ENCODE measurements around the gene HOXB2.

The HOXB2 gene

GRCh38 chr17:48588074-48588415 lies 43.1 kb upstream of the HOXB2 start:
- DNase-seq = no peak
- H3K4me1 ChIP-seq (ENCODE audit: control insufficient read depth, low read depth, low read length) = no peaks in the 10 kb centered on the region
- H4K8ac ChIP-seq (ENCODE audit: low read depth, low read length) = no peak overlapping the region
- no peak overlapping the region for H3K18ac ChIP-seq (ENCODE audit: low read length)
- no peak overlapping the region for H4K5ac ChIP-seq (ENCODE audit: low read length)
- H3K79me1 ChIP-seq (ENCODE audit: low read length) = no peaks in the 10 kb centered on the region
- no peak overlapping the region for H2BK120ac ChIP-seq (ENCODE audit: low read depth, low read length)
- H2AK5ac ChIP-seq (ENCODE audit: low read length) = no peak overlapping the region
- no peaks in the 10 kb centered on the region for H3K79me2 ChIP-seq (ENCODE audit: control insufficient read depth, insufficient read depth, low read length)
- no peak overlapping the region for H2BK15ac ChIP-seq (replicated peaks; ENCODE audit: low read depth)
- H3K4ac ChIP-seq (ENCODE audit: low read depth, low read length) = no peak overlapping the region
- no peak overlapping the region for H3K27ac ChIP-seq (ENCODE audit: low read depth, low read length)
- no peak overlapping the region for H3K56ac ChIP-seq (ENCODE audit: low read length)
- WGBS (ENCODE audit: extremely low coverage, insufficient coverage, low lambda C conversion rate) = no CpG with 5 or more reads among the region's 2 CpGs
- H2BK5ac ChIP-seq (ENCODE audit: low read length) = no peak overlapping the region
- H3K36me3 ChIP-seq (ENCODE audit: control insufficient read depth, insufficient read depth, low read length) = no peaks in the 10 kb centered on the region
- H3K23ac ChIP-seq (ENCODE audit: low read length) = no peak overlapping the region
- no peak overlapping the region for H3K4me2 ChIP-seq (ENCODE audit: low read length)
- H3K9ac ChIP-seq (ENCODE audit: low read length) = no peak overlapping the region
- peaks cover 95% of the 10 kb centered on the region for H3K27me3 ChIP-seq (ENCODE audit: insufficient read depth, low read length, poor library complexity)
- no peak overlapping the region for H3K4me3 ChIP-seq (ENCODE audit: low read length)

- Histone ChIP-seq H3K4me2 (ENCODE audit: low read length) (no peak overlapping the region), H3K36me3 (ENCODE audit: control insufficient read depth, insufficient read depth, low read length) (no peaks in the 10 kb centered on the region), H4K8ac (ENCODE audit: low read depth, low read length) (no peak overlapping the region), H3K27ac (ENCODE audit: low read depth, low read length) (no peak overlapping the region), H3K79me2 (ENCODE audit: control insufficient read depth, insufficient read depth, low read length) (no peaks in the 10 kb centered on the region), H2BK120ac (ENCODE audit: low read depth, low read length) (no peak overlapping the region), H4K5ac (ENCODE audit: low read length) (no peak overlapping the region), H2AK5ac (ENCODE audit: low read length) (no peak overlapping the region), H3K79me1 (ENCODE audit: low read length) (no peaks in the 10 kb centered on the region), H3K9ac (ENCODE audit: low read length) (no peak overlapping the region), H3K23ac (ENCODE audit: low read length) (no peak overlapping the region), H3K4ac (ENCODE audit: low read depth, low read length) (no peak overlapping the region), H2BK15ac (replicated peaks; ENCODE audit: low read depth) (no peak overlapping the region), H3K27me3 (ENCODE audit: insufficient read depth, low read length, poor library complexity) (peaks cover 95% of the 10 kb centered on the region), H3K4me1 (ENCODE audit: control insufficient read depth, low read depth, low read length) (no peaks in the 10 kb centered on the region), H3K4me3 (ENCODE audit: low read length) (no peak overlapping the region), H2BK5ac (ENCODE audit: low read length) (no peak overlapping the region), H3K56ac (ENCODE audit: low read length) (no peak overlapping the region), H3K18ac (ENCODE audit: low read length) (no peak overlapping the region)
- WGBS (ENCODE audit: extremely low coverage, insufficient coverage, low lambda C conversion rate) = no CpG with 5 or more reads among the region's 5 CpGs
- DNase-seq = no peak
Measured at GRCh38 chr17:48587276-48588073, 42.6 kb upstream of the HOXB2 start.

- no peak for DNase-seq
- Histone ChIP-seq H3K18ac (ENCODE audit: low read length) (no peak overlapping the region), H3K27ac (ENCODE audit: low read depth, low read length) (no peak overlapping the region), H3K79me2 (ENCODE audit: control insufficient read depth, insufficient read depth, low read length) (no peaks in the 10 kb centered on the region), H3K4me2 (ENCODE audit: low read length) (no peak overlapping the region), H3K56ac (ENCODE audit: low read length) (no peak overlapping the region), H2BK120ac (ENCODE audit: low read depth, low read length) (no peak overlapping the region), H3K4ac (ENCODE audit: low read depth, low read length) (no peak overlapping the region), H2AK5ac (ENCODE audit: low read length) (no peak overlapping the region), H3K9ac (ENCODE audit: low read length) (no peak overlapping the region), H3K36me3 (ENCODE audit: control insufficient read depth, insufficient read depth, low read length) (no peaks in the 10 kb centered on the region), H4K5ac (ENCODE audit: low read length) (no peak overlapping the region), H2BK5ac (ENCODE audit: low read length) (no peak overlapping the region), H3K79me1 (ENCODE audit: low read length) (no peaks in the 10 kb centered on the region), H3K23ac (ENCODE audit: low read length) (no peak overlapping the region), H3K27me3 (ENCODE audit: insufficient read depth, low read length, poor library complexity) (peaks cover 96% of the 10 kb centered on the region), H4K8ac (ENCODE audit: low read depth, low read length) (no peak overlapping the region), H3K4me3 (ENCODE audit: low read length) (no peak overlapping the region), H3K4me1 (ENCODE audit: control insufficient read depth, low read depth, low read length) (no peaks in the 10 kb centered on the region), H2BK15ac (replicated peaks; ENCODE audit: low read depth) (no peak overlapping the region)
- WGBS (ENCODE audit: extremely low coverage, insufficient coverage, low lambda C conversion rate) = no CpG with 5 or more reads among the region's 34 CpGs
Measured at GRCh38 chr17:48586355-48587258, 41.7 kb upstream of the HOXB2 start.

GRCh38 chr17:48584223-48584741 lies 39.4 kb upstream of the HOXB2 start:
- no peak overlapping the region for H2BK120ac ChIP-seq (ENCODE audit: low read depth, low read length)
- no peak overlapping the region for H3K4me2 ChIP-seq (ENCODE audit: low read length)
- no peak overlapping the region for H3K4ac ChIP-seq (ENCODE audit: low read depth, low read length)
- no peak overlapping the region for H4K8ac ChIP-seq (ENCODE audit: low read depth, low read length)
- H3K27me3 ChIP-seq (ENCODE audit: insufficient read depth, low read length, poor library complexity) = peaks cover 96% of the 10 kb centered on the region
- no peak overlapping the region for H3K27ac ChIP-seq (ENCODE audit: low read depth, low read length)
- H3K4me3 ChIP-seq (ENCODE audit: low read length) = no peak overlapping the region
- H4K5ac ChIP-seq (ENCODE audit: low read length) = no peak overlapping the region
- no peak overlapping the region for H3K56ac ChIP-seq (ENCODE audit: low read length)
- no peaks in the 10 kb centered on the region for H3K4me1 ChIP-seq (ENCODE audit: control insufficient read depth, low read depth, low read length)
- no peak overlapping the region for H2BK5ac ChIP-seq (ENCODE audit: low read length)
- DNase-seq = no peak
- no peak overlapping the region for H3K18ac ChIP-seq (ENCODE audit: low read length)
- no peak overlapping the region for H3K23ac ChIP-seq (ENCODE audit: low read length)
- WGBS (ENCODE audit: extremely low coverage, insufficient coverage, low lambda C conversion rate) = no CpG with 5 or more reads among the region's 2 CpGs
- H3K79me1 ChIP-seq (ENCODE audit: low read length) = no peaks in the 10 kb centered on the region
- no peaks in the 10 kb centered on the region for H3K79me2 ChIP-seq (ENCODE audit: control insufficient read depth, insufficient read depth, low read length)
- H2BK15ac ChIP-seq (replicated peaks; ENCODE audit: low read depth) = no peak overlapping the region
- no peaks in the 10 kb centered on the region for H3K36me3 ChIP-seq (ENCODE audit: control insufficient read depth, insufficient read depth, low read length)
- no peak overlapping the region for H3K9ac ChIP-seq (ENCODE audit: low read length)
- H2AK5ac ChIP-seq (ENCODE audit: low read length) = no peak overlapping the region

GRCh38 chr17:48583708-48584222 lies 38.9 kb upstream of the HOXB2 start:
- H2BK5ac ChIP-seq (ENCODE audit: low read length) = no peak overlapping the region
- H3K9ac ChIP-seq (ENCODE audit: low read length) = no peak overlapping the region
- H3K4ac ChIP-seq (ENCODE audit: low read depth, low read length) = no peak overlapping the region
- H3K27ac ChIP-seq (ENCODE audit: low read depth, low read length) = no peak overlapping the region
- no peak for DNase-seq
- no peaks in the 10 kb centered on the region for H3K79me1 ChIP-seq (ENCODE audit: low read length)
- no peak overlapping the region for H3K4me3 ChIP-seq (ENCODE audit: low read length)
- no peak overlapping the region for H2AK5ac ChIP-seq (ENCODE audit: low read length)
- H3K4me1 ChIP-seq (ENCODE audit: control insufficient read depth, low read depth, low read length) = no peaks in the 10 kb centered on the region
- H3K23ac ChIP-seq (ENCODE audit: low read length) = no peak overlapping the region
- H4K8ac ChIP-seq (ENCODE audit: low read depth, low read length) = no peak overlapping the region
- H3K79me2 ChIP-seq (ENCODE audit: control insufficient read depth, insufficient read depth, low read length) = no peaks in the 10 kb centered on the region
- H4K5ac ChIP-seq (ENCODE audit: low read length) = no peak overlapping the region
- no CpG with 5 or more reads among the region's 3 CpGs for WGBS (ENCODE audit: extremely low coverage, insufficient coverage, low lambda C conversion rate)
- no peak overlapping the region for H2BK120ac ChIP-seq (ENCODE audit: low read depth, low read length)
- H3K56ac ChIP-seq (ENCODE audit: low read length) = no peak overlapping the region
- H3K18ac ChIP-seq (ENCODE audit: low read length) = no peak overlapping the region
- no peaks in the 10 kb centered on the region for H3K36me3 ChIP-seq (ENCODE audit: control insufficient read depth, insufficient read depth, low read length)
- H3K4me2 ChIP-seq (ENCODE audit: low read length) = no peak overlapping the region
- peaks cover 96% of the 10 kb centered on the region for H3K27me3 ChIP-seq (ENCODE audit: insufficient read depth, low read length, poor library complexity)
- H2BK15ac ChIP-seq (replicated peaks; ENCODE audit: low read depth) = no peak overlapping the region
